ENCODE data around the gene NBEA. TPM values are rescaled to one million over a fixed set of nuclear protein-coding genes. Genes with fewer than 3 reads are reported as not detected.
A peak's percentile ranks its signal among the peaks of the same experiment; 100 is the strongest.

Gene NBEA
- total and polyA plus RNA-seq, 2 experiments from 2014 or later: 9.1 to 29.1 TPM

DNA sequence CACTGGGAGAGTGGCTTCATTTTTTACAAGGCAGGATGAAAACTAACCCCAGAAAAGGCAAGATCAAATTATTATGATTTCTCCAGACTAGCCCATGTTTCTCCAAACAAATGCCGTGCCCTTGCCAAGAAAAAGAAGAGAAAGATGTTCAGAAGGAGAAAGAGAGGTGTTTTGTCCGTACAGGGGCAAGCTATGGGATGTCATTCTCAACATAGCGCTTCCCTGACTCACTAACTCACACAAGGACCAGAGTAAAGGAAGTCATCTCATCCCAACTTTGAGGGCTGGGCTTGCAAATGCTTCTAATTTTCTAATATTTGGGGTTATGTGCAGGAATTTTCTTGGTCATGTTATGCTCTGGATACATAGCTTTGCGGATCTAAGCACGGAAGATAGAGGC lies 758.6 kb downstream of the NBEA start:
- peaks cover 7% of the 10 kb centered on the region for H3K27me3 Mint-ChIP-seq (ENCODE audit: insufficient read depth, low read depth, poor library complexity)

DNA sequence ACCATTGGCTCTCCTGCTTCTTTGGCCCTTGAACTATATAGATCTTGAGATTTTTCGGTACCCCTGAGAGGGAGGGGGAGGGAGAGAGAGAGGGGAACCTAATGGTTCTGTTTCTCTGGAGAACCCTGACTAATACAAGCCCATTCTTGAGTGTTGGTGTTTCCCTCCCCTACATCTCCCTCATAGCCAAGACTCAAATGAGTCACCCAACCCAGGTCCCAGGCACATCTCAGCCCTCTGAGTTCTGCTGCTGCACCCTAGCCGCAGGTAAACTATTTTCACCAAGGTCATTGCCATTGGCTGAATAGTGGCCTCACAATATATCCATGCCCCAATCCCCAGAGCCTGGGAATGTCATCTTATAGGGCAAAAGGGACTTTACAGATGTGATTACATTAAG lies 760.2 kb downstream of the NBEA start:
- H3K4me1 Mint-ChIP-seq: peaks cover 20% of the 10 kb centered on the region
- H3K4me3 ChIP-seq: no peak overlapping the region
- H3K4me3 Mint-ChIP-seq: no peak overlapping the region
- H3K27me3 ChIP-seq (ENCODE audit: insufficient read depth): no peaks in the 10 kb centered on the region
- H3F3A ChIP-seq (replicated peaks; ENCODE audit: low read depth): no peaks in the 10 kb centered on the region
- H3K9me2 ChIP-seq (ENCODE audit: insufficient read depth): peaks cover 7% of the 10 kb centered on the region; the same call in 1 of the 2 replicates
- H3K4me1 ChIP-seq (ENCODE audit: insufficient read depth): peaks cover 16% of the 10 kb centered on the region; the same call in 1 of the 2 replicates
- no peaks in the 10 kb centered on the region for H3K79me2 ChIP-seq (replicated peaks; ENCODE audit: insufficient read depth)
- H3K36me3 ChIP-seq (ENCODE audit: insufficient read depth): no peaks in the 10 kb centered on the region
- no peak overlapping the region for H2AFZ ChIP-seq
- H3K27ac ChIP-seq (ENCODE audit: low read depth): no peak overlapping the region
- H3K9me3 Mint-ChIP-seq: no peaks in the 10 kb centered on the region; the same call in 2 of the 3 replicates
- ATAC-seq: no peak
- H3K4me2 ChIP-seq: no peak overlapping the region
- no peaks in the 10 kb centered on the region; the same call in 2 of the 3 replicates for H3K36me3 Mint-ChIP-seq (ENCODE audit: low read depth)
- no peaks in the 10 kb centered on the region for H4K20me1 ChIP-seq (replicated peaks; ENCODE audit: insufficient read depth)
- H3K27me3 Mint-ChIP-seq (ENCODE audit: insufficient read depth, low read depth, poor library complexity): peaks cover 4% of the 10 kb centered on the region
- DNase-seq (ENCODE audit: low spot score): no peak
- no peak overlapping the region for H3K27ac Mint-ChIP-seq
- TF ChIP-seq ZNF114 (CRISPR knock-in tag; IDR thresholded peaks at IDR 0.05): no peak
- TF ChIP-seq EZH2 (IDR thresholded peaks at IDR 0.05; ENCODE audit: low read depth, unreplicated experiment): no peak
- no peak for TF ChIP-seq NANOG (IDR thresholded peaks at IDR 0.05; ENCODE audit: borderline replicate concordance)
- no peak for TF ChIP-seq STAT1 (IDR thresholded peaks at IDR 0.05; ENCODE audit: unreplicated experiment)
- no peak for TF ChIP-seq REST (IDR thresholded peaks at IDR 0.05; ENCODE audit: unreplicated experiment)
- no peak for TF ChIP-seq CREB1 (CRISPR knock-in tag; IDR thresholded peaks at IDR 0.05; ENCODE audit: low read depth)
- TF ChIP-seq POLR2AphosphoS5 (IDR thresholded peaks at IDR 0.05; ENCODE audit: low read depth): no peak
- TF ChIP-seq, protein P1, sequence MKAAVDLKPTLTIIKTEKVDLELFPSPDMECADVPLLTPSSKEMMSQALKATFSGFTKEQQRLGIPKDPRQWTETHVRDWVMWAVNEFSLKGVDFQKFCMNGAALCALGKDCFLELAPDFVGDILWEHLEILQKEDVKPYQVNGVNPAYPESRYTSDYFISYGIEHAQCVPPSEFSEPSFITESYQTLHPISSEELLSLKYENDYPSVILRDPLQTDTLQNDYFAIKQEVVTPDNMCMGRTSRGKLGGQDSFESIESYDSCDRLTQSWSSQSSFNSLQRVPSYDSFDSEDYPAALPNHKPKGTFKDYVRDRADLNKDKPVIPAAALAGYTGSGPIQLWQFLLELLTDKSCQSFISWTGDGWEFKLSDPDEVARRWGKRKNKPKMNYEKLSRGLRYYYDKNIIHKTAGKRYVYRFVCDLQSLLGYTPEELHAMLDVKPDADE (IDR thresholded peaks at IDR 0.05): no peak
- TF ChIP-seq, protein P2, sequence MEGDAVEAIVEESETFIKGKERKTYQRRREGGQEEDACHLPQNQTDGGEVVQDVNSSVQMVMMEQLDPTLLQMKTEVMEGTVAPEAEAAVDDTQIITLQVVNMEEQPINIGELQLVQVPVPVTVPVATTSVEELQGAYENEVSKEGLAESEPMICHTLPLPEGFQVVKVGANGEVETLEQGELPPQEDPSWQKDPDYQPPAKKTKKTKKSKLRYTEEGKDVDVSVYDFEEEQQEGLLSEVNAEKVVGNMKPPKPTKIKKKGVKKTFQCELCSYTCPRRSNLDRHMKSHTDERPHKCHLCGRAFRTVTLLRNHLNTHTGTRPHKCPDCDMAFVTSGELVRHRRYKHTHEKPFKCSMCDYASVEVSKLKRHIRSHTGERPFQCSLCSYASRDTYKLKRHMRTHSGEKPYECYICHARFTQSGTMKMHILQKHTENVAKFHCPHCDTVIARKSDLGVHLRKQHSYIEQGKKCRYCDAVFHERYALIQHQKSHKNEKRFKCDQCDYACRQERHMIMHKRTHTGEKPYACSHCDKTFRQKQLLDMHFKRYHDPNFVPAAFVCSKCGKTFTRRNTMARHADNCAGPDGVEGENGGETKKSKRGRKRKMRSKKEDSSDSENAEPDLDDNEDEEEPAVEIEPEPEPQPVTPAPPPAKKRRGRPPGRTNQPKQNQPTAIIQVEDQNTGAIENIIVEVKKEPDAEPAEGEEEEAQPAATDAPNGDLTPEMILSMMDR (conservative IDR thresholded peaks at IDR 0.05; ENCODE audit: low read depth in 2 of 2): no peak

More for the DNA sequence above, 758.6 kb downstream of the NBEA start:
- DNase-seq (ENCODE audit: low spot score) (no peak), ATAC-seq (no peak)
- no peaks in the 10 kb centered on the region for H3K27me3 ChIP-seq (ENCODE audit: insufficient read depth)
- H2AFZ ChIP-seq: peak overlapping the region; percentile 90
- H3K36me3 ChIP-seq (ENCODE audit: insufficient read depth): no peaks in the 10 kb centered on the region
- Mint-ChIP-seq H3K36me3 (ENCODE audit: low read depth) (no peaks in the 10 kb centered on the region; the same call in 2 of the 3 replicates), H3K9me3 (no peaks in the 10 kb centered on the region; the same call in 2 of the 3 replicates), H3K27ac (no peak overlapping the region), H3K4me3 (no peak overlapping the region), H3K4me1 (peaks cover 28% of the 10 kb centered on the region)
- H3K4me1 ChIP-seq (ENCODE audit: insufficient read depth): peaks cover 24% of the 10 kb centered on the region; the same call in 1 of the 2 replicates
- no peak for TF ChIP-seq ZNF331 (CRISPR knock-in tag; IDR thresholded peaks at IDR 0.05; ENCODE audit: low read depth)
- H3K4me3 ChIP-seq: no peak overlapping the region
- no peaks in the 10 kb centered on the region for H3F3A ChIP-seq (replicated peaks; ENCODE audit: low read depth)
- peaks cover 7% of the 10 kb centered on the region for H3K9me2 ChIP-seq (ENCODE audit: insufficient read depth)
- H4K20me1 ChIP-seq (replicated peaks; ENCODE audit: insufficient read depth): no peaks in the 10 kb centered on the region
- no peaks in the 10 kb centered on the region for H3K79me2 ChIP-seq (replicated peaks; ENCODE audit: insufficient read depth)
- H3K27ac ChIP-seq (ENCODE audit: low read depth): no peak overlapping the region
- no peak overlapping the region for H3K4me2 ChIP-seq

Data from GM23338 (cell line).